ENCODE data around the gene U2AF2. TPM values are rescaled to one million over a fixed set of nuclear protein-coding genes. Genes with fewer than 3 reads are reported as not detected.

U2AF2 gene
- total RNA-seq, 1 experiment from 2014 or later, result 321 TPM

DNA sequence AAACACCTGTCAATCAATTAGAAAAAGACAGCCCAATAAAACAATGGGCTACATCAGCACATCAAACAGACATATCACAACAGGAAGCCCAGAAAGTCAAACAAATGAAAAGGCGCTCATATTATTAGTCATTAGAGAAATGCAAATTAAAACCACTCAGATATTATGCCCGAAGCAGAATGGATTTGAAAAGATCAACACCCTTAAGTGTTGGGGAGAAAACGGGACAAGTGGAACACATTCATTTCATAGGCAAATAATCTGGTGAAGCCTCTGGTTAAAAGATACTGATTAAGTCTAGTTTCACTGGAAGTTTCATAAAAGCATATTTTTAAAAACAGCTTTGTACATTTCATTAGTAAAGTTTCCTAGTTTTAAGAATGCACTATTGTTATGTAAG, 66.0 kb downstream of the U2AF2 start:
- no CpG with 5 or more reads among the region's 3 CpGs for WGBS (ENCODE audit: extremely low coverage, insufficient read length, low lambda C conversion rate)
- peaks cover 87 to 93% of the 10 kb centered on the region in 2 experiments for H3K9me3 Mint-ChIP-seq
- Histone ChIP-seq H4K5ac (ENCODE audit: insufficient read length, low read depth, low read length) (no peak overlapping the region), H3K27ac (ENCODE audit: insufficient read length, low read depth, low read length) (no peak overlapping the region), H2BK120ac (ENCODE audit: low read depth, low read length, poor library complexity, severe bottlenecking) (no peak overlapping the region), H3K79me2 (ENCODE audit: insufficient read depth, low read length) (no peaks in the 10 kb centered on the region), H4K8ac (replicated peaks; ENCODE audit: insufficient read length, low read depth, low read length) (no peak overlapping the region), H3K18ac (ENCODE audit: insufficient read length, low read depth, low read length) (no peak overlapping the region), H3T11ph (ENCODE audit: low read length) (no peak overlapping the region), H3K9ac (ENCODE audit: extremely low read depth, insufficient read length, low read length) (no peak overlapping the region), H4K20me1 (ENCODE audit: control insufficient read depth, insufficient read depth, insufficient read length) (no peaks in the 10 kb centered on the region), H3K4me2 (ENCODE audit: insufficient read depth, insufficient read length, low read length) (no peak overlapping the region), H3K27me3 (ENCODE audit: insufficient read depth, low read length) (no peaks in the 10 kb centered on the region), H2BK5ac (ENCODE audit: insufficient read length, low read length) (no peak overlapping the region), H2AK5ac (ENCODE audit: insufficient read length, low read length) (no peak overlapping the region), H4K91ac (ENCODE audit: insufficient read length, low read depth, low read length) (no peak overlapping the region), H3K4ac (ENCODE audit: low read depth, low read length) (no peak overlapping the region), H2BK20ac (ENCODE audit: low read depth, low read length, poor library complexity, severe bottlenecking) (no peak overlapping the region), H3K23ac (ENCODE audit: insufficient read length, low read depth, low read length) (no peak overlapping the region), H3K4me1 (ENCODE audit: insufficient read depth, low read length) (no peaks in the 10 kb centered on the region), H3K56ac (ENCODE audit: insufficient read length, low read depth, low read length) (no peak overlapping the region), H2BK15ac (ENCODE audit: low read depth, low read length) (no peak overlapping the region), H3K23me2 (ENCODE audit: insufficient read length, low read depth, low read length, poor library complexity, severe bottlenecking) (no peaks in the 10 kb centered on the region), H3K14ac (ENCODE audit: insufficient read depth, low read length) (no peak overlapping the region), H2AFZ (ENCODE audit: low read length) (no peak overlapping the region), H3K9me3 (ENCODE audit: control insufficient read depth, low read depth, low read length) (peaks cover 78% of the 10 kb centered on the region), H3K79me1 (ENCODE audit: insufficient read depth, low read depth, low read length, poor library complexity, severe bottlenecking) (no peaks in the 10 kb centered on the region), H2BK12ac (ENCODE audit: insufficient read length, low read depth, low read length) (no peak overlapping the region)
- H3K4me3 Mint-ChIP-seq, result no peak overlapping the region
- no peaks in the 10 kb centered on the region for H3K4me1 Mint-ChIP-seq
- H3K27me3 Mint-ChIP-seq (ENCODE audit: low read depth), result peaks cover 13% of the 10 kb centered on the region
- DNase-seq, result no peak
- H3K27ac Mint-ChIP-seq, result no peak overlapping the region
- H3K36me3 Mint-ChIP-seq (ENCODE audit: insufficient read depth in 1 of 3, low read depth in 3 of 3), result peaks cover 4 to 47% (median 13%) of the 10 kb centered on the region in 3 experiments; a peak in 6 of 7 replicates
- TF ChIP-seq, protein P1, sequence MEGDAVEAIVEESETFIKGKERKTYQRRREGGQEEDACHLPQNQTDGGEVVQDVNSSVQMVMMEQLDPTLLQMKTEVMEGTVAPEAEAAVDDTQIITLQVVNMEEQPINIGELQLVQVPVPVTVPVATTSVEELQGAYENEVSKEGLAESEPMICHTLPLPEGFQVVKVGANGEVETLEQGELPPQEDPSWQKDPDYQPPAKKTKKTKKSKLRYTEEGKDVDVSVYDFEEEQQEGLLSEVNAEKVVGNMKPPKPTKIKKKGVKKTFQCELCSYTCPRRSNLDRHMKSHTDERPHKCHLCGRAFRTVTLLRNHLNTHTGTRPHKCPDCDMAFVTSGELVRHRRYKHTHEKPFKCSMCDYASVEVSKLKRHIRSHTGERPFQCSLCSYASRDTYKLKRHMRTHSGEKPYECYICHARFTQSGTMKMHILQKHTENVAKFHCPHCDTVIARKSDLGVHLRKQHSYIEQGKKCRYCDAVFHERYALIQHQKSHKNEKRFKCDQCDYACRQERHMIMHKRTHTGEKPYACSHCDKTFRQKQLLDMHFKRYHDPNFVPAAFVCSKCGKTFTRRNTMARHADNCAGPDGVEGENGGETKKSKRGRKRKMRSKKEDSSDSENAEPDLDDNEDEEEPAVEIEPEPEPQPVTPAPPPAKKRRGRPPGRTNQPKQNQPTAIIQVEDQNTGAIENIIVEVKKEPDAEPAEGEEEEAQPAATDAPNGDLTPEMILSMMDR (conservative IDR thresholded peaks at IDR 0.05), result no peak
